Progenitor cell of endocrine pancreas (in vitro differentiated cells): Measurements from ENCODE around the gene CDH6. TPM values are rescaled to one million over a fixed set of nuclear protein-coding genes. Genes with fewer than 3 reads are reported as not detected.

Experiments
- DNase-seq: peaks from one replicate; pipeline ENCODE4 v3.0.0; 2021; ENCODE audit warnings: low spot score; ENCODE audit not compliant: unreplicated experiment
- H3K27ac Mint-ChIP-seq: 2 replicates; pipeline ENCODE4 v1.8.0; 2021; ENCODE audit warnings: mild to moderate bottlenecking, moderate library complexity, mixed read lengths
- H3K27me3 Mint-ChIP-seq: 2 replicates; pipeline ENCODE4 v1.8.0; 2021; ENCODE audit warnings: mixed read lengths
- H3K36me3 Mint-ChIP-seq: 2 replicates; pipeline ENCODE4 v1.8.0; 2022; ENCODE audit warnings: mixed read lengths; ENCODE audit not compliant: insufficient read depth
- H3K4me1 Mint-ChIP-seq: 2 replicates; pipeline ENCODE4 v1.8.0; 2021; ENCODE audit warnings: low read depth, mixed read lengths
- H3K4me3 Mint-ChIP-seq: 2 replicates; pipeline ENCODE4 v1.8.0; 2021; ENCODE audit warnings: low read depth, mild to moderate bottlenecking, moderate library complexity, mixed read lengths
- H3K9me3 Mint-ChIP-seq: 2 replicates; pipeline ENCODE4 v1.8.0; 2021; ENCODE audit warnings: low read depth, mixed read lengths
- total RNA-seq: library from RNA; stranded (reverse); gene quantifications from 2 replicates; pipeline ENCODE4 v1.2.1, GENCODE V29; 2021
- TF ChIP-seq, protein P1 (sequence below): fragments of 200-600 bp; sonication (generic); IDR thresholded peaks from one replicate; pipeline ENCODE4 v1.5.0; 2021; ENCODE audit warnings: antibody characterized with exemption, mild to moderate bottlenecking; ENCODE audit not compliant: unreplicated experiment

The CDH6 gene
- total RNA-seq, 1 donor from 2014 or later = 132 TPM

DNA sequence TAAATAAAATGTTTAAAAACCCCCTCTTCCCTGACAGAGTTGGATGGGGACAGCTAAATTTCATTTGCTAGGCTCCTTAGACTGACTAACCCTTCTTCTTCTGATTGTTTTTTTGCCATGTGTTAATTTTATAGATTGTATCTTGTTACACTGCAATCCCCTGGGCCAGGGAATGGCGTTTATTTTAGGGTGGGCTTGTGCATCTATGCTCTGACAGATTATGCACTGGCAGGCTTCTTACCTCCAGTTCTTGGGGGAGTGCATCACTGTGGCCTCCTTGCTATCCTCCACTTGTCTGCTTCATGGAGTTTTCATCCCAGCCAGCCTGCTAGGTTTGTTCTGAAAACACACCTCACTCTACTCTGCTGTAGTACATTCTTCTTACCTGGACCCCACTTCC, 178.6 kb downstream of the CDH6 start:
- DNase-seq = no peak
- no peak overlapping the region for H3K27ac Mint-ChIP-seq
- no peaks in the 10 kb centered on the region for H3K36me3 Mint-ChIP-seq
- peaks cover 10% of the 10 kb centered on the region for H3K27me3 Mint-ChIP-seq
- no peak overlapping the region for H3K4me3 Mint-ChIP-seq
- H3K9me3 Mint-ChIP-seq = no peaks in the 10 kb centered on the region
- TF ChIP-seq, protein P1, sequence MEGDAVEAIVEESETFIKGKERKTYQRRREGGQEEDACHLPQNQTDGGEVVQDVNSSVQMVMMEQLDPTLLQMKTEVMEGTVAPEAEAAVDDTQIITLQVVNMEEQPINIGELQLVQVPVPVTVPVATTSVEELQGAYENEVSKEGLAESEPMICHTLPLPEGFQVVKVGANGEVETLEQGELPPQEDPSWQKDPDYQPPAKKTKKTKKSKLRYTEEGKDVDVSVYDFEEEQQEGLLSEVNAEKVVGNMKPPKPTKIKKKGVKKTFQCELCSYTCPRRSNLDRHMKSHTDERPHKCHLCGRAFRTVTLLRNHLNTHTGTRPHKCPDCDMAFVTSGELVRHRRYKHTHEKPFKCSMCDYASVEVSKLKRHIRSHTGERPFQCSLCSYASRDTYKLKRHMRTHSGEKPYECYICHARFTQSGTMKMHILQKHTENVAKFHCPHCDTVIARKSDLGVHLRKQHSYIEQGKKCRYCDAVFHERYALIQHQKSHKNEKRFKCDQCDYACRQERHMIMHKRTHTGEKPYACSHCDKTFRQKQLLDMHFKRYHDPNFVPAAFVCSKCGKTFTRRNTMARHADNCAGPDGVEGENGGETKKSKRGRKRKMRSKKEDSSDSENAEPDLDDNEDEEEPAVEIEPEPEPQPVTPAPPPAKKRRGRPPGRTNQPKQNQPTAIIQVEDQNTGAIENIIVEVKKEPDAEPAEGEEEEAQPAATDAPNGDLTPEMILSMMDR = no peak
- H3K4me1 Mint-ChIP-seq = no peaks in the 10 kb centered on the region

DNA sequence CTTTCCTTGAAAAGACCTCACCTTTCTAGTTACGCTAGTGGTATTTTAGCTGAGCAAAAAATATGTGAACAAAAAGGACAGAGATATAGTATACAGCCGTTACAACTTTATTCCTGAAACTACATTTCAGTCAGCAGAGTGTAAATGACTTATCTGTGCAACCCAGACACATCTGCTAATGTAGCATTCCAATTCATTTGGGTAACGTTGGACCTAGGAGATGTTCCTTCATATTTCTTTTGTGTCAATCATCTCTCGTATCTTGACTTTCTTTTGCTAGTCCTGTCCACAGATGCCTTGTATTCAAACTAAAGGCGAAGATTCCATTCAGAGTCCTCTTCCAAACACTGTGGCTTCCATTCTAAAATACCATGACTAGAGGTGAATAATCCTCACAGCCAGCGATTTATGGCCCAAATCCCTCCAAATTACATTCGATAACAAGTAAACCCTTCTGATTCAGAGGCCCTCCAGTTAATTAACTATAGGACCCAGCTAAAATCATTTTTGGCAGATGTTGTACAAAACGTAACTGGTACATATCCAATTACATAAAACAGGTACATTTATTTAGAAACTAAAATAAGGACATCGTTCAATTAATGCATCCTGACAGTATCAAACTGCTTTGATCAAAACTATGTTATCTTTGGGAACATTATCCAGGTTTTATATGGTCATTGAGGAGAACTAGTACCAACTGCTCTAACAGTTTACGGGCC, 182.7 kb downstream of the CDH6 start:
- no peaks in the 10 kb centered on the region for H3K36me3 Mint-ChIP-seq
- peaks cover 11% of the 10 kb centered on the region for H3K27me3 Mint-ChIP-seq
- no peak for DNase-seq
- TF ChIP-seq, protein P1 = no peak
- H3K9me3 Mint-ChIP-seq = no peaks in the 10 kb centered on the region
- H3K27ac Mint-ChIP-seq = no peak overlapping the region
- no peak overlapping the region for H3K4me3 Mint-ChIP-seq
- H3K4me1 Mint-ChIP-seq = no peaks in the 10 kb centered on the region

DNA sequence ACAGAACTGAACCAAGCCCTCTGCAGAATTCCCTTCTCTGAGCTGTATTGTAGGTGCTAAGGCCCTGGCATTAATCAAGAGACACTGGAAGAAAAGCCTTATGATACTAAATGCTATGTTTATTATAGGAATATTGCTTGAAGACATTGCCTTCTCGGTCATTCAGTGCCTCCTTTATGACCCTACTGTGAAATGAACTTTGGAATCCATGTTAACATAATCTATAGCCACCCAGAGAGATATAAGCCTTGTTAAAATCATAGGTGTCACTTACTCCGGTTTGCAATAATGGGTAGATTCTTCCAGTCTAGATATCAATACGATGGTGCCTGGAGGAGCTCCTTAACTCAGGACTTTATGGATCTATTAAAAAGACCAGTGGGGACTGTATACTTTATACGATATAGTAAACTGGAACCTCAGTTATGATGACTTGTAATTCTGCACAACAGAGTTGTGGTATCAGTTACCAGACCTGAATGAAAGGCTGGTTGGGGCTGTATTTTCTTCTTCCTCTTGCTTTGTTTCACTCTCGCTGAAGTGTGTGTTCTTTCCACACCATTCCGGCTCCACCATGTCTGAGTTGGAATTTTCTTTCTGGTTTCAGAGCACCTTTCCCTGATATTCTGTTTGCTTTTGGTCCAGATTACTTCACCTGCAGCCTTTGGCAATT, 183.9 kb downstream of the CDH6 start:
- Mint-ChIP-seq H3K27me3 (peaks cover 10% of the 10 kb centered on the region), H3K4me1 (peaks cover 3% of the 10 kb centered on the region), H3K4me3 (no peak overlapping the region), H3K27ac (no peak overlapping the region), H3K36me3 (no peaks in the 10 kb centered on the region), H3K9me3 (no peaks in the 10 kb centered on the region)
- TF ChIP-seq, protein P1 = no peak
- DNase-seq = no peak

DNA sequence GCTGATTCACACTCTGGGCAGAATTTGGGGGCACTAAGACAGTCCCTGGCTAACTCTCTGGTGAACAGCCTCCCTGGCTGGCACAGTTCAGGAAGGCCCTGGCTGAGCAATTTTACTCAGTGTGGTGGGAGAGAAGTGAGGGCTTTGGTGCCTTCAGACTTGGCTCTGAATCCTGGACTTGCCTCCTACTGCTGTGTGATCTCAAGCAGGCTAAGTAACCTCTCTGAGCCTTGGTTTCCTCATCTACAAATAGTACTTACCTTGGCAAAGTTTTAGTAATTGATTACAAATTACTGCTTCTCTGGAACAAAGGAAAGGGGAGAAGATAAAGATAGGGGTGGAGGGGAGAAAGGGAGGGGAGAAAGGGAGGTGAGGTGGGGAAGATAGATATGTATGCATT, 184.7 kb downstream of the CDH6 start:
- DNase-seq = no peak
- Mint-ChIP-seq H3K27ac (no peak overlapping the region), H3K27me3 (peaks cover 12% of the 10 kb centered on the region), H3K36me3 (no peaks in the 10 kb centered on the region), H3K4me1 (peaks cover 6% of the 10 kb centered on the region), H3K9me3 (no peaks in the 10 kb centered on the region), H3K4me3 (no peak overlapping the region)
- TF ChIP-seq, protein P1 = no peak
